Activated CD8-positive, alpha-beta memory T cell treated with anti-CD3 and anti-CD28 coated beads, Interleukin-2, amount 10 ng/mL, durations not matched to agents 7 days and 5 days (primary cell): ENCODE measurements around the gene MAML2. TPM values are rescaled to one million over a fixed set of nuclear protein-coding genes. Genes with fewer than 3 reads are reported as not detected.

ENCODE experiments used
- ATAC-seq: fragments of 150-1000 bp; cut with Tn5 transposase; one replicate; pipeline ENCODE4 v1.10.0; 2021; ENCODE audit warnings: moderate library complexity
- CTCF ChIA-PET: fragments of 350-600 bp; sonication (Branson Sonifier 250); formaldehyde crosslinking; loops from one replicate; lab custom pipeline; 2021; ENCODE audit warnings: antibody characterized with exemption; lab: Charles Lee
- DNase-seq: peaks from one replicate; pipeline ENCODE4 v3.0.0-alpha.2; 2020
- H3K27ac Mint-ChIP-seq: one replicate; pipeline ENCODE4 v1.8.0; 2021; ENCODE audit warnings: mild to moderate bottlenecking, mixed read lengths
- H3K27me3 Mint-ChIP-seq: one replicate; pipeline ENCODE4 v1.8.0; 2021; ENCODE audit warnings: mixed read lengths
- H3K36me3 Mint-ChIP-seq: one replicate; pipeline ENCODE4 v1.8.0; 2021; ENCODE audit warnings: mild to moderate bottlenecking, mixed read lengths
- H3K4me1 Mint-ChIP-seq: one replicate; pipeline ENCODE4 v1.8.0; 2021; ENCODE audit warnings: mixed read lengths
- H3K4me3 Mint-ChIP-seq: one replicate; pipeline ENCODE4 v1.8.0; 2021; ENCODE audit warnings: mild to moderate bottlenecking, moderate library complexity, mixed read lengths
- H3K9me3 Mint-ChIP-seq: one replicate; pipeline ENCODE4 v1.8.0; 2022; ENCODE audit warnings: low read depth, mixed read lengths
- total RNA-seq, 2 experiments: library from RNA; stranded (reverse); gene quantifications; one replicate each; pipeline ENCODE4 v1.2.3, GENCODE V29; 2021

The MAML2 gene
- total RNA-seq, 2 experiments from 2014 or later, result 12.7 to 14.5 TPM

GRCh38 chr11:96230686-96231085, 112.3 kb downstream of the MAML2 start:
- no peak overlapping the region for H3K4me3 Mint-ChIP-seq
- CTCF ChIA-PET, result interaction anchor here (0.6 kb wide), 1 partner anchor 243 kb away, joined by 3 read pairs; no protein-coding TSS in a partner anchor
- H3K27ac Mint-ChIP-seq, result no peak overlapping the region
- H3K4me1 Mint-ChIP-seq, result peaks cover 60% of the 10 kb centered on the region
- H3K9me3 Mint-ChIP-seq, result no peaks in the 10 kb centered on the region
- no peak for DNase-seq
- H3K27me3 Mint-ChIP-seq, result no peaks in the 10 kb centered on the region
- peaks cover 27% of the 10 kb centered on the region for H3K36me3 Mint-ChIP-seq
- no peak for ATAC-seq

- Mint-ChIP-seq H3K27ac (no peak overlapping the region), H3K4me3 (no peak overlapping the region), H3K36me3 (peaks cover 31% of the 10 kb centered on the region), H3K4me1 (peaks cover 57% of the 10 kb centered on the region), H3K27me3 (no peaks in the 10 kb centered on the region), H3K9me3 (no peaks in the 10 kb centered on the region)
- CTCF ChIA-PET, result interaction anchor here (1.2 to 1.4 kb wide), 2 partner anchors 9 to 21 kb away, joined by 3 read pairs; no protein-coding TSS in a partner anchor
- no peak for DNase-seq
- no peak for ATAC-seq
Measured at GRCh38 chr11:96229354-96229977, 113.5 kb downstream of the MAML2 start.

GRCh38 chr11:96228910-96229309, 114.1 kb downstream of the MAML2 start:
- no peak for ATAC-seq
- no peaks in the 10 kb centered on the region for H3K9me3 Mint-ChIP-seq
- peaks cover 58% of the 10 kb centered on the region for H3K4me1 Mint-ChIP-seq
- no peak overlapping the region for H3K27ac Mint-ChIP-seq
- H3K36me3 Mint-ChIP-seq, result peaks cover 32% of the 10 kb centered on the region
- DNase-seq, result no peak
- no peaks in the 10 kb centered on the region for H3K27me3 Mint-ChIP-seq
- H3K4me3 Mint-ChIP-seq, result no peak overlapping the region
- CTCF ChIA-PET, result interaction anchor here (1.4 kb wide), 1 partner anchor 21 kb away, joined by 3 read pairs; no protein-coding TSS in a partner anchor

GRCh38 chr11:96228473-96228891, 114.5 kb downstream of the MAML2 start:
- H3K36me3 Mint-ChIP-seq, result peaks cover 30% of the 10 kb centered on the region
- no peaks in the 10 kb centered on the region for H3K27me3 Mint-ChIP-seq
- ATAC-seq (no peak), DNase-seq (no peak)
- peaks cover 57% of the 10 kb centered on the region for H3K4me1 Mint-ChIP-seq
- H3K27ac Mint-ChIP-seq, result no peak overlapping the region
- no peaks in the 10 kb centered on the region for H3K9me3 Mint-ChIP-seq
- H3K4me3 Mint-ChIP-seq, result no peak overlapping the region
- CTCF ChIA-PET, result interaction anchor here (1.4 kb wide), 1 partner anchor 20 kb away, joined by 3 read pairs; no protein-coding TSS in a partner anchor

GRCh38 chr11:96227244-96227643, 115.8 kb downstream of the MAML2 start:
- CTCF ChIA-PET, result interaction anchor here (1.4 kb wide), 1 partner anchor 115 kb away, joined by 3 read pairs; no protein-coding TSS in a partner anchor
- peaks cover 30% of the 10 kb centered on the region for H3K36me3 Mint-ChIP-seq
- H3K4me3 Mint-ChIP-seq, result no peak overlapping the region
- DNase-seq (no peak), ATAC-seq (no peak)
- H3K4me1 Mint-ChIP-seq, result peaks cover 60% of the 10 kb centered on the region
- no peak overlapping the region for H3K27ac Mint-ChIP-seq
- no peaks in the 10 kb centered on the region for H3K27me3 Mint-ChIP-seq
- no peaks in the 10 kb centered on the region for H3K9me3 Mint-ChIP-seq

- H3K27ac Mint-ChIP-seq, result no peak overlapping the region
- H3K4me3 Mint-ChIP-seq, result no peak overlapping the region
- peaks cover 16% of the 10 kb centered on the region for H3K36me3 Mint-ChIP-seq
- CTCF ChIA-PET, result no interaction called here
- H3K4me1 Mint-ChIP-seq, result peaks cover 57% of the 10 kb centered on the region
- DNase-seq (no peak), ATAC-seq (no peak)
- no peaks in the 10 kb centered on the region for H3K9me3 Mint-ChIP-seq
- H3K27me3 Mint-ChIP-seq, result no peaks in the 10 kb centered on the region
Measured at GRCh38 chr11:96223083-96223482, 119.9 kb downstream of the MAML2 start.

GRCh38 chr11:96222102-96222501, 120.9 kb downstream of the MAML2 start:
- CTCF ChIA-PET, result interaction anchor here (1.0 to 1.5 kb wide), 2 partner anchors 21 to 121 kb away, joined by 3 to 4 read pairs; partner anchors contain the start of gene MAML2
- no peaks in the 10 kb centered on the region for H3K27me3 Mint-ChIP-seq
- no peak overlapping the region for H3K4me3 Mint-ChIP-seq
- no peaks in the 10 kb centered on the region for H3K9me3 Mint-ChIP-seq
- H3K4me1 Mint-ChIP-seq, result peaks cover 60% of the 10 kb centered on the region
- no peak overlapping the region for H3K27ac Mint-ChIP-seq
- DNase-seq, result no peak
- ATAC-seq, result no peak
- peaks cover 16% of the 10 kb centered on the region for H3K36me3 Mint-ChIP-seq

- CTCF ChIA-PET, result interaction anchor here (1.0 to 1.8 kb wide), 3 partner anchors 21 to 121 kb away, joined by 3 to 7 read pairs (median 4); partner anchors contain the start of gene MAML2
- H3K9me3 Mint-ChIP-seq, result no peaks in the 10 kb centered on the region
- H3K4me1 Mint-ChIP-seq, result peaks cover 63% of the 10 kb centered on the region
- no peak overlapping the region for H3K4me3 Mint-ChIP-seq
- H3K27ac Mint-ChIP-seq, result peak overlapping the region; percentile 6
- DNase-seq (no peak), ATAC-seq (peak; percentile 69)
- no peaks in the 10 kb centered on the region for H3K27me3 Mint-ChIP-seq
- peaks cover 16% of the 10 kb centered on the region for H3K36me3 Mint-ChIP-seq
Measured at GRCh38 chr11:96221244-96222070, 121.5 kb downstream of the MAML2 start.

GRCh38 chr11:96219981-96220623, 122.9 kb downstream of the MAML2 start:
- Mint-ChIP-seq H3K27ac (peak overlapping the region; percentile 50), H3K4me3 (no peak overlapping the region), H3K9me3 (no peaks in the 10 kb centered on the region), H3K36me3 (peaks cover 14% of the 10 kb centered on the region), H3K4me1 (peaks cover 70% of the 10 kb centered on the region), H3K27me3 (no peaks in the 10 kb centered on the region)
- DNase-seq (no peak), ATAC-seq (no peak)
- CTCF ChIA-PET, result interaction anchor here (0.9 to 1.8 kb wide), 3 partner anchors 10 to 121 kb away, joined by 3 to 7 read pairs (median 3); no protein-coding TSS in a partner anchor

GRCh38 chr11:96218901-96219300, 124.1 kb downstream of the MAML2 start:
- Mint-ChIP-seq H3K4me3 (no peak overlapping the region), H3K4me1 (peaks cover 68% of the 10 kb centered on the region), H3K36me3 (peaks cover 8% of the 10 kb centered on the region), H3K27me3 (no peaks in the 10 kb centered on the region), H3K9me3 (no peaks in the 10 kb centered on the region), H3K27ac (no peak overlapping the region)
- CTCF ChIA-PET, result interaction anchor here (0.7 kb wide), 1 partner anchor 124 kb away, joined by 3 read pairs; the partner anchor contains the start of gene MAML2
- DNase-seq (no peak), ATAC-seq (no peak)

- Mint-ChIP-seq H3K4me3 (no peak overlapping the region), H3K27ac (no peak overlapping the region)
- ATAC-seq, result no peak
Measured at GRCh38 chr11:96218006-96218405, 125.0 kb downstream of the MAML2 start.

GRCh38 chr11:96217206-96217605, 125.8 kb downstream of the MAML2 start:
- peak overlapping the region; percentile 71 for H3K27ac Mint-ChIP-seq
- DNase-seq (no peak), ATAC-seq (no peak)
- peaks cover 75% of the 10 kb centered on the region for H3K4me1 Mint-ChIP-seq
- H3K9me3 Mint-ChIP-seq, result no peaks in the 10 kb centered on the region
- H3K36me3 Mint-ChIP-seq, result peaks cover 6% of the 10 kb centered on the region
- H3K4me3 Mint-ChIP-seq, result no peak overlapping the region
- CTCF ChIA-PET, result no interaction called here
- H3K27me3 Mint-ChIP-seq, result no peaks in the 10 kb centered on the region

More at GRCh38 chr11:96218006-96218405, 125.0 kb downstream of the MAML2 start:
- Mint-ChIP-seq H3K27me3 (no peaks in the 10 kb centered on the region), H3K36me3 (peaks cover 6% of the 10 kb centered on the region), H3K4me1 (peaks cover 71% of the 10 kb centered on the region), H3K9me3 (no peaks in the 10 kb centered on the region)
- DNase-seq, result no peak
- CTCF ChIA-PET, result no interaction called here

- CTCF ChIA-PET, result interaction anchor here (1.1 to 3.9 kb wide), 5 partner anchors 9 to 127 kb away, joined by 3 to 26 read pairs (median 7); partner anchors contain the start of gene MAML2
- no peaks in the 10 kb centered on the region for H3K9me3 Mint-ChIP-seq
- peak overlapping the region; percentile 94 for H3K27ac Mint-ChIP-seq
- H3K4me3 Mint-ChIP-seq, result peak overlapping the region; percentile 54
- peak; percentile 34 for ATAC-seq
- H3K4me1 Mint-ChIP-seq, result peaks cover 73% of the 10 kb centered on the region
- H3K27me3 Mint-ChIP-seq, result no peaks in the 10 kb centered on the region
- DNase-seq, result no peak
- peaks cover 6% of the 10 kb centered on the region for H3K36me3 Mint-ChIP-seq
Measured at GRCh38 chr11:96215826-96216225, 127.2 kb downstream of the MAML2 start.
